Stimulated activated CD8-positive, alpha-beta memory T cell treated with anti-CD3 and anti-CD28 coated beads, Interleukin-4, amount 100 ng/mL, for 4 hours (primary cell): ENCODE data around the gene CAMK2D.
"Not testable (repeated sequence)": the region's sequence is repeated elsewhere in the genome, so short reads cannot be mapped to it uniquely, and the experiment has no call there.

ENCODE experiments used
- DNase-seq, 2 donors: peaks; one replicate each; pipeline ENCODE4 v3.0.0-alpha.2; 2020; ENCODE audit warnings: low read depth in 2 of 2, low spot score in 1 of 2

CAMK2D gene

DNA sequence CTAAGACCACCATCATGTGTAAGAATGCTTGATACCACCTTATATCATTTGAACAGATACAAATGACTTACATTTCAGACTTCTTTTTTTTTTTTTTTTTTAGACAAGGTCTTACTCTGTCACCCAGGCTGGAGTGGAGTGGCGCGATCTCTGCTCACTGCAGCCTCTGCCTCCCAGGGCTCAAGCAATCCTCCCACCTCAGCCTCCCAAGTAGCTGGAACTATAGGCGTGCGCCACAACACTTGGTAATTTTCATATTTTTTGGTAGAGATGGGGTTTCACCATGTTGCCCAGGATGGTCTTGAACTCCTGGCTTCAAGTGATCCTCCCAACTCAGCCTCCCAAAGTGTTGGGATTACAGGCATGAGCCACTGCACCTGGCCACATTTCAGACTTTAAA is 76.4 kb downstream of the CAMK2D start:
- DNase-seq: not testable (repeated sequence)

DNA sequence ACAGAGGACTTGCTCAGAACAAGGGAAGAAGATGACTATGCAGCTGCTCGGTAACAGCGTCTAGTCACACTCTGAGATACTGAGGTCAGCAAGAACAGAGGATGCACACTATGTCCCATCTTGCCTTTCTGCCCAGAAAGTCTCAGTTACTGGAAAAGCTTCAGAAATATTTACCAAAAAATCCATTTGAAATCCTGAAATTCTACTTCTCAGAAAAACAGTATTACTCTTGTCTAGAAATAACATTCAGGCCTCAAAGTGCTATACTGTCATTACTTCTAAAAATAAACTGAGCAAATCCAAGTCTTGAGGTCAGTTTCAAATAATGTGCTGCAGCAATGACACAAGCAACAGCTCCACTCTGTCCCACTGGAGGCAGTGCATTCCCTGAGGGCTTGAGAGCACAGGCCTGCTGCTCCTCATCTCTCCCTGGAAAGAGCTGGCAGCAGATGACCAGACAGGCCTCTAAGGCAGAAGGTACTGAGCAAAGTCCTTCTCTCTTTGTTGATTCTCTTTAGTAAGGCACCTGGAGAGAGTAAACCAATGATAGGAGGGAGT is 76.9 kb downstream of the CAMK2D start:
- no peak for DNase-seq

DNA sequence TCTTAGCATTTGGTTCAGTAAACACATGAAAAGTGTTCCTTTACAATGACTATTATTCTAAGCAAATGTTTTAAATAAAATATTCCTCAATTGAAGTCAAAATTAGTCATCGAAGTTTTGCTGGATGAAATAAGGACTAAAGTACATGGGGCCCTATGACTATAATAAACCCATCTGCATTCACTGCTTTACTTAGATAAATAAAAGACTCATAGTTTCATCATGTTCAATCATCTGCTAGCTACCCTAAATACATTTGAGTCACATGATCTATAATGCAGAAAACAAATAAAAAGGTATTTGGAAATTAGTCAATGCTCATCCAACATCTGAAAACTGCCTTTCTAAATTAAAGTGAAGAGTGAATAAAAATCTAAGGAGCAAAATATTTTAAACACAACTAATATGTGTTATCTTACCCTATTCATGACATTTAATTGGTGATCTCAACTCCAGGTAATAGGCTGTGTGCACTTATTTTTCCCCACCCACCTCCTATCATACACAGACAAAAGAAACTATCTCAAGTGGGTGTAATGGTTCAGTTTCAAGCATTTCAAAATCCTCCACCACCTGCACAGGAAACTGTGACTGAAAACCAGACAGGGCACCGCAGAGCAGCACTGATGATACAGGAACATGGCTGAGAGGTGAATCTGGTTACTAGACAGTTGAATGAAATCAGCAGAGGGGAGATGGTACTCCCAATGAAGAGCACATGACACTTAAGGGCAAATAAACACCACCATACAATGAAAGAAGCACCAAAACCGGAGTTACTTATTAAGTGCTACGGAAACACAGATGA is 78.6 kb downstream of the CAMK2D start:
- peak; percentile 41 to 55 for DNase-seq

DNA sequence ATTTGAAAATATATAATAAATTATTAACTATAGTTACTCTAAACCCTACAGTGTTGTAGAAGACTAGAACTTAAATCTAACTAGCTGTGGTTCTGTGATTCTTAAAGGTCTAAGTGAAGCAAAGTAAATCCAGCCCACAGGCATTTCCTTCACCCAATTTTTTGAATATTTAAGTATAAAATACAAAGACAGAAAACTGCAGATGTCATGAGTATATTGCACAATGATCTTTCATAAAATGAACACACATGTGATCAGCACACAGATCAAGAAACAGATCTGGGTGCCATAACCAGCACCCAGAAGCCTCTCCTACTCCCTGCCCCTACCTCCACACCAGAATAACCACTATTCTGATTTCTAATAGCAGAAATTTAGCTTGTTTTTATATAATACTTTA is 82.9 kb downstream of the CAMK2D start:
- DNase-seq: no peak

DNA sequence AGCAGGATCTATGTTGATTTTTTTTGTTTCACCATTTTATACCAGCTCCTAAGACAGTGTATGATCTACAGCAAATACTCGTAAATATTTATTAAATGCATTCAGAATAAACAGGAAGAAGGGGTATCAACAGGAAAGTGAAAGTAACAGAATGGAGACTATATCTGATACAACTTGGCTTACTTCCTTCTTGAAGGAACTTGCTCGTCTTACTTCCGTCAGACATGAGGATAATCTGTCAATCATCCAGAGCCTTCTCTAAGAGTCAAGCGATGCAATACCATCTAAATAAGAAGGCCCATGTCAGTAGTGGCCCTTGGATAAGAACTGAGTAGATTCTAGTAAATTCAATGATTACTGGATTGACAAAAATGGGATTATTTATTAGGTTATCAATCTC is 84.2 kb downstream of the CAMK2D start:
- no peak for DNase-seq

DNA sequence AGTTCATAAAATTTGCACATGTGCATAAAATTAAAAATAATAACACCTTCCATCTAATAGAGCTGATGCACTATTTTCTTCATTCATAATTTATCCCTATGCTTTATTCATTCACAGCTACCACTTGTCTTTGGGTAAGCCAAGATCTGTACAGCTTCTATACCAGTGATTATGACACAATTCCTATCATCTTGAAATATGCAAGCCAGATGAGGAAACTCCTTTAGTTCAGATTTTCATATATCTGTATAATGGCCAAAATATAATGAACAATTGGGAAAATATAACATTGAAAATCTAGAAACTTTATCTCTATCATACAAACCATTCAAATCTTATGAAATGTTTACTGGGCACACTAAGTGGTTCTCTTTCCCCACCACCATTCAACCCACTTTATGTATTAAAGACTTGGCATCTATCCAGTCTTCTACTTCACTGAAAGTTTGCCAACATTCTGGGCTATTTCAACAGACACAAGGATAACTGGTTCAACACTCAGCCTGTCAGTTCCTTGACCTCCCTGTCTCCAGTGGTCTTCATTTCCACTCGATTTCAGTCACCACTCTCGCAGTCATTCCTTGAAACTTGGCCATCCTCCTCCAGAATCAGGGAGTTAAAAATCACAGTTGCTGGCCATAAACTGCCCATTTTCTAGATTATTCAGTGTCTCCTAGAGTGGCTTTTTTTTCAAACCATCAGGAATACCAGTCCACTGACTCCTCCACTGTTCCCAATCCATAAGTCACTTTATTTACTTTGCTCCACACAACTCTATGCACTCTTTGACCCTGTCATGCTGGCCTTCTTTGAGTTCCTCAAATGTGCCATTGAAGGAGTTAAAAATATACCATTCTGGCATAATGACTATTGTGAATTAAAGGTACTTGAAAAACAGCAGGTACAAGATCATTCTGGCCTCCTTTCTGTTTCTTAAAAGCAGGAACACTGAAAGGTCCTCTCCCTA is 85.5 kb downstream of the CAMK2D start:
- no peak for DNase-seq

DNA sequence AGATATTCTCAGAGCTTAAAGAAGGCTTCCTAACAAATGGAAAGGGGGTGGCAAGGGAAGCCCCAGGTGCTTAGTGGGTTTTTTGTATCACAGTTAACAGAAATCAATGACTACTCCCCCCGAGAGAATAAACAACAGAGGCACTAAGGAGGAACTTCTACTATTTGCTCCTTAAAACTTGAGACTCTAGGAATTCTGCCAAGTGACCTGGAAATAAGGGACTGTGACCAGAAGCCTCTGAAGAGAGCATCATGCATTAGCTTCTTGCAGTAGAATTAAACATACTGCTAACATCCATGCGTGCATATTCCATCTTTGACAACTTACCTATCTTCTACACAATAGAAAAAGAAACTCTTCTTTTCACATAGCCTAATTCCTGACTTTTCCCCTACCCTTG is 86.8 kb downstream of the CAMK2D start:
- no peak for DNase-seq

DNA sequence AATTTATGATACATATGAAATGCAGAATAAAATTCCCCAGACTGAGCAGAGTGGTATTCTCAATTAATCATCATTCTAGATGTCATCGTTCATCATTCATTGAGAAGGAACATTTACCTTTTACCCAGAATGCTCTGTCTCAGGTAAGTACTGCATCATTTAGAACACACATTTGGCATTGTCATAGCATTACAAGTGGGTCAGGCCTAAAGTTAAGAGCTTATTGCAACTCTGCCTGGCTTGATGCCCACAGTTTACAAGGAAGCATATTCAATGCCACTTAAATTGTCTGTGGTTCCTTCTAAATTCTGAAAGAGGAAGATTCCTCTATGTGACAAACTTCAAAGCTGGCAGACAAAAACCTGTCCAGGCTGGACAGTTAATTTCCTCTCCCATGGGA is 87.3 kb downstream of the CAMK2D start:
- DNase-seq: no peak

DNA sequence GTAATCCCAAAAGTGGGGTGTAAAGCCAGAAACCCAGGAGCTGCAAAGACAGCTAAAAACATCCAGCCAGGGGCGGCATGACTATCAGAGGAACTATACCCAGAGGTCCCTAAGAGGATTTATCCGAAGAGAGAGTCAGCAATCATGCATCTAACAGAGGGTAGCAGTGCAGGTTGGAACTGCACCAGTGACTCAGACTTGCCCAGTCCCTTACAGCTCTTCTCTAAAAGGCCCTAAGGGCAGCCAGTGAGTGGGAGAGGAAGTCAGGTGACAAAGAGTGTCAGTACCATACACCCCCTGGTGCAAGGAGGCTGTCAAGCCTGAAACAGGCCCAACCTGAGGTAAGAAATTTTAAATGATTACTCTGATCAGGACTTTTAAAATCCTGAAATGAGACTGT is 88.1 kb downstream of the CAMK2D start:
- DNase-seq: peak in 1 of 2 donors; percentile 12

DNA sequence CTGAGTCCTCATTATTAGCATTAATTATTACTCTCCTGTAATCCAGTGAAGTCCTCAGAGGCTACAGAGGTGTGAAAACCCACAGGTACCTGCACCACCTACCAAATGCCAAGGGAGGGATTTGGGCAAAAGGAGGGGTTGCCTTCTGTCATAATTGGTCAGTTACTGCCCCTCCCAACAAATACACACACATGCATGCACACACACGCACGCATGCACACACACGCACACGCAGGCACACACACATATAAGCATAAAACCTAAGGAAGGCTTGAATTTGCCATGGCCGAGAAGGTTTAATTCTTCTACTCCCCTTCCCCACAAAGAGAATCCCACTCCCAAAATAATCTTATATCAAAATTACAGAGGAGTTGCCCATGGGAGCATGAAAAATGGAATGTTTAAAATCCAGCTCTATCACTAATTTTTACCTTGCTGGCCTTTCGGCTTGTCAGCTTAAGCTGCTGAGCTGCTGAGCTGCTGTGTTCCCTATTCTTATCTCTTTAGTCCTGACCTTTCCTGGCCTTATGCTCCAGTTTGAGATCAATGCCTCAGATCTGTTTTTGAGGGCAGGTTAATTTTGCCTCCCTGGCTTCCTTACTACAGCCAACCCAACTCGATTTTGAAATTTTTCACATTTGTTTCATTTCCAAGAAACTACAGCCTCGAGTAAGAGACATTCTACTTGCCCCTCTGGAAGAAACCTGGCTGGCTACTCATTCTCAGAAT is 95.0 kb downstream of the CAMK2D start:
- no peak for DNase-seq

DNA sequence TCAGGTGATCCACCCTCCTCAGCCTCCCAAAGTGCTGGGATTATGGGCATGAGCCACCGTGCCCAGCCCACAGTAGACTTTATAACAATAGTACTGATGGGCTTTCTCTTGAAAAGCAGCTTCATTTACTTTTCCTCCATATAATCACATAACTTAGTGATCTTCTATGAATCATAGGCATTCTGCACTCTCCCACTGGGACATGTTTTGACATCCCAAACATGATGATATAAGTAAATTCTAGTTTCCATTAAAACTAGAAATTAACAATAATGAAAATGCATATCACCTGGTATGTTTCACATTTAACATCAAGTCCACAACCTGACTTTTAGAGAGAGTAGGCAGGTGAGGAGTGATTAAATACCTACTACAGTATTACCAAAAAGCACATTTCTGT is 96.5 kb downstream of the CAMK2D start:
- DNase-seq: no peak

DNA sequence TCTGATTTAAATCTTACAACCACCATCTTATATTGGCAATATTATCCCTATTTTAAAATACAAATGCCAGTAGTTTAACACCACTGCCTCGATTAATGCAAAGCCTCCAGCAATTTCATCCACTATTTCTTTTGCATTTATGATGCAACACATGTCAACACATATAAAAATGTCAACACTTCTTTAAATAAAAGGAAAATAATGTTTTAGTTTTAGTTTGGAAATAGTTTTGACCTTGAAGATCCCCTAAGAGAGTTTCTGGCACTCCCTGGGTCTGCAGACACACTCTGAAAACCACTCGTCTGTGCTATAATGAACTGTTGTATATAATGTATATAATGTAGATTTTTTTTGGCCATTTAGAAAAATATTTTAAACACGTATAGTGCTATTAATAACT is 99.0 kb downstream of the CAMK2D start:
- DNase-seq: no peak

DNA sequence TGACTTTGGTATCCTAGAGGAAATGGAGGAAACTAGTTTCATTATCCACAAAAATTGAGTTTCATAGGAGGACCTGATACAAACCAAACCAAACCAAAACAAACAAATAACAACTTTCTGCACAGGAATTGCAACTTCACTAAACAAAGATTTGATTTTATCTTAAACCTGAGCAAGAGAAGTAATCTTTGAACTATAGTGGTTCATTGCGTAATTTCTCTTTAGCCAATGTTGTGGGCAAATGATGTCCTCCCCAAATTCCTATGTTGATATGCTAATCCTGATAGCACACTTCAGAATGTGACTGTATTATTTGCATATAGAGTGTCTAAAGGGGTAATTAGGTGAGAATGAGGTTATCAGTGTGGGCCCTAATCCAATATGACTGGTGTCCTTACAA is 102.4 kb downstream of the CAMK2D start:
- DNase-seq: no peak

DNA sequence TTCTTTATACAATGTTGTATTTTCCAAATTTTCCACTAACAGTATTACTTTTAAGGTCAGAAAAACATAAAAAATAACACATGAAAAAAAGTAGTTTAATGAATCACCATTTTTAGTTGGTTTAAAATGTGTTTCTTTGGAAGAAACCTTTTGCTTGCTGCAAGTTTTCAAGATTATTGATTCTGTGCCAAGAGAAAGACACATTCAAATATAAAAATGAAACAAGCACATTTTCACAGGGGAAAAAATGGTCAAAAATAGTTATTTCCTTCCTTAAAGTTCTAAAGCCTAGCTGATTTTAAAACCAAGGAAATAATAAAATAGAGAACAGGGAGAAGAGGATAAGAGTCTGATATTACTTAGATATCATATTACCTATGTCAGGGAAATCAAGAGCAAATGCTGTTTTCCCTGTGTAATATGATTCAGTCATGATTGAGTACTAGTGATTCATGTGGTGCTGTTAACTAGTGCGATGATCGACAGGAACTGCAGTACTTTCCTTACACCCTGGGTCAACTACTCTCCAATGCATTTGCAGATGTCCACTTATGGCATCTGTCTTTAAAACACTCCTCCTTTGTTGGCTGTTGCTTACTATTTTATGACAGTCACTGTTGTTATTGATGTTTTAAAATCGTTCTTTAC is 103.8 kb downstream of the CAMK2D start:
- no peak for DNase-seq

DNA sequence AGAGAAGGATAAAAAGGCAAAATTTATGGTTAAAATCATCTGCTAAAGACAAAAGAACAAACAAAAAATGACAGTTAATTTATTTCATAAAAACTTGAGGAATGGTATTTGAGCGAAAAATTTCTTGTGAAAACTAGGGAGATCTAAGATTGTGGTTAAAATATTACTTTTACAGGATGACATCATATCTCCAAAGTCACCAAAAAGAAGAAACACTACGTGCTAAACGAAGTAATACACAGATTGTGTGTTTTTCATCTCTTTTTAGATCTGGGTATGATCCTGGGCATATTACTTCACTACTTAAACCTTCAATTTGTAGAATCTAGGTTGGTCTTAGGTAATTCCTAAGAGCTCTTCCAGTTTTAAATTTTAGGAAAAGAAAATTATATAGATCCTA is 107.7 kb downstream of the CAMK2D start:
- no peak for DNase-seq

DNA sequence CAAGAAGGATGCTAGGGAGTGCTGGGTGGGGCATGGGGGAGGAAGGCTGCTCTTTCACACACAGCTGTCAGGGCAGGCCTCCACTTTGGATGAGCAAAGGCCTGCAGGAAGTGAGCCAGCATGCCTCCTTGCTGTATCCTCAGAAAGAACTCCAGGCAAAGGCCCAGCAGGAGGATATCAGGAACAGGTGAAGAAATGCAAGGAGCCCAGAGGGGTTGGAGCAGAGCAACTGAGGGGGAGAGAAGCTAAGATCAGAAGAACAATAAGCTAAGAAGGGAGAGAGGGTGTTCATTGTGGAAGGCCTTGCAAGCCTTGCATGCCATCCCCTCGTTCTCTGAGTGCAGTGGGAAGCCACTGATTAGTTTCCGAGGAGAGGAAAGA is 115.1 kb downstream of the CAMK2D start:
- DNase-seq: no peak

DNA sequence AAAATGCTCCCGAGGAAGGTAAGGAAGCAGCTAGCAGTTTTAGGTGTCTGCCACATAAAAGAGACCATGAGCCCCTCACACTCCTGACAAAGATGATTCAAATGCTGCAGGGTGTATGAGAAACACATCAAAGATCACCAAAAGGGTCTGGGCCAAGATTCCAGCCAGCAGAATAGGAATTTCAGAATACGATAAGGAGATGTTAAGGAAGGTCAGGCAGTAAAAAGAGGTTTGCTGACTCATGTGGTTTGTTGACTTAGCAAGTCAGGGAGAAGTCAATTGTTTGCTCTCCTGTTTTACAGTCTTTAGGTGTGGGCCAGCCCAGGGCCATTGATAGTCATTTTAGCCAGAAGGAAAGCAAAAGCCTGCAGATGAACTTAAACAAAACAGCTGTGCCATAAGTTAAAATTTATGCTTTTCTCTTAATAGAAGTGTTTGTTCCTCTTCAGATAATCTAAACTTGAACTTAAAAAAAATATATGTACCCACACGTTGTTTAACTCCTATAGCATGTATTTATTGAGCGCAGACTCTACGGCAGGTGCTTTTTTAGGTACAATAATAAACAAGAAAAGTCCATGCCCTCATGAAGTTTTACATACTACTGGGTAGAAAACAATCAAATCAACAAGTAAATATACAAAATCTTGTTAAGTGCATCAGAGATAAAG is 115.6 kb downstream of the CAMK2D start:
- no peak for DNase-seq

DNA sequence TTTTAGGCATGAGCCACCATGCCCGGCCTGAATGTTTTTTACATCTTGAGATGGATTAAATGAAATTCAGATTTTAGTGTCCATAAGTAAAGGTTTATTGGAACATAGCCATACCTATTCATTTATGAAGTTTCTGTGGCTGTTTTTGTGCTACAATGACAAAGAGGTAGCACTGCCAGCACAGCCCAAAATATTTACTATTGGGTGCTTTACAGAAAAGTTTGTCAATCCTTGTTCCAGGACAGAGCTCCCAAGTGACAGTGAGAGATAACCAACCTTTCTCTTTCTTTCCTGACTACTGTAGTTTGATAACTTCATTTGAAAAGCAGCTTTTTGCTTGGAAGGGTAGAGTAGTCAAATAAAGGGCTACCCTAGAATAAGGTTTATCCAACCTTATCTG is 116.2 kb downstream of the CAMK2D start:
- no peak for DNase-seq

DNA sequence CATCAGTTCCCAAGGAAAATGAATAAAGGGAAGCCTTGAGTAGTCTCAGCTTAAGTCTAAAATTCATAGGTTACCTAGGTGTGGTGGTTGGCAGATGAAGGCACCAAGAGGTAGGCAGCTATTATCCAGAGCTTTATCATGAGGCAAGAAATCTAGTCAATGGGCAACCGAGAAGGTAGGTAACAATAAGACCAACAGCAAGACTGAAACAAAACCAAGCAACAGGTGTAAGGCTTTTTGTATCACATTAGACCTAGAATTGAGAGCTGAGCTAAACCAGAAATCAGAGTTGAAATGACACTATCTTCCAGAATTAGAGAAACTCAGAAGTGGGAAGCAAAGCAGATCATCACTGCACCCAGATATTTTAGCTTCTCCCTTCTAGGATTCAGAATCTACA is 117.1 kb downstream of the CAMK2D start:
- no peak for DNase-seq

DNA sequence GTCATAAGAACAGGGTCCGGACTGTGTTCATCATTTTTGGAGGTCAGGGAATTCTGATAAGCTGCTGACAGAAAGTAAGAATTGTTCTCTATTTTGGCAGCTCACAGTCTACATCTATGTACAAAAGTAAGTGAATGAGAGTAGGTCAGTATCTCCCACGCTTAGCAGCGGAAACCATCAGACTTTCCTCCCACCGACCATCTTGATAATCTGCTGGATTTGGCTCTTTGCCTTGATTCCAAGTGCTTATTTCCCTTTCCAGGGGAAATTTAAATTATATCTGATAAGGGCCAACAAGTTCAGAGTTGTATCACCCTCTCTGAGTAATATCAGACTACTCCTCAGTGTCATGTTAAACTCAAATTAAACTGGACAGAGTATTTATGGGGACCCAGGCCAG is 118.0 kb downstream of the CAMK2D start:
- no peak for DNase-seq
